GM18909 (cell line): Measurements from ENCODE around the gene DET1.
"Not testable (repeated sequence)": the region's sequence is repeated elsewhere in the genome, so short reads cannot be mapped to it uniquely, and the experiment has no call there.

Source experiments
- ATAC-seq: cut with Tn5 transposase; IDR thresholded peaks from one replicate; pipeline ENCODE4 v1.9.1; 2021; ENCODE audit warnings: mild to moderate bottlenecking; ENCODE audit not compliant: unreplicated experiment, poor library complexity

Gene DET1

DNA sequence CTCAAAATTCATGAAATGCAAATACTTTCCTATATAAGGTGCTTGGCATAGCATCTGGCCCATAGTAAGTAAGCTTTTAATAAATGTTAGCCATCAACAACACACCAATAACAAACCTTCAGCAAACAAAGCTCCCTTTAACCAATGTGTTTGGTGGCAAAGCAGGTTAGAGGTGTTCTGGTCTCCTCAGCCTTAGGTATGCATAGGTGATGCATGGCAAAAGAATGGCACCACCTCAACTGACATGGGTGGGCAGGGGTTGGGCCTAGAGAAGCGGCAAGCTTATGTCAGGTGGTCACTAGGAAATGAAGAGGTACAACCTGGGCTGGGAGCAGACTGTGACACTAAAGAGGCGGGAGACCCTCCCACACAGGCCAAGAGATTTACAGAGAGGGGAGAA lies 40.8 kb downstream of the DET1 start:
- ATAC-seq = no peak

DNA sequence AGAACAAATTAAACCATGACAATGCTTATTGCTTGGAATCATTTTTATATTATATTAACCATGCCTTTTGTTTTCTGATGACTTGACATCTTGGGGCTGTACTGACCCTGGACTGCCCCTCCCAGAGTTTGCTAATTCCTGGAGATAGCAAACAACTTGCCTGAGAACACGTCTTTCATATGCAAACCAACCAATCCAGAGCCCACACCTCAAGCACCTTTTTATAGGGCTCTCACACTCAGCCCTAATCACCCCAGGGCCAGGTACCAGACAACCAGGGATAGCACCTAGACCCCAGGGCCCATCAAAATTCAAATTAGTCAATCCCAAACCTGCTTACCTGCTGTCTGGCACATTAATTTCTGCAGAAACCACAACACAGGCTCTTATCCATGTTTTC lies 42.0 kb downstream of the DET1 start:
- no peak for ATAC-seq

GRCh38 chr15:88498996-88499395 lies 47.5 kb downstream of the DET1 start:
- no peak for ATAC-seq

- ATAC-seq = no peak
These were observed 49.2 kb downstream of the DET1 start for GRCh38 chr15:88497109-88497765.

DNA sequence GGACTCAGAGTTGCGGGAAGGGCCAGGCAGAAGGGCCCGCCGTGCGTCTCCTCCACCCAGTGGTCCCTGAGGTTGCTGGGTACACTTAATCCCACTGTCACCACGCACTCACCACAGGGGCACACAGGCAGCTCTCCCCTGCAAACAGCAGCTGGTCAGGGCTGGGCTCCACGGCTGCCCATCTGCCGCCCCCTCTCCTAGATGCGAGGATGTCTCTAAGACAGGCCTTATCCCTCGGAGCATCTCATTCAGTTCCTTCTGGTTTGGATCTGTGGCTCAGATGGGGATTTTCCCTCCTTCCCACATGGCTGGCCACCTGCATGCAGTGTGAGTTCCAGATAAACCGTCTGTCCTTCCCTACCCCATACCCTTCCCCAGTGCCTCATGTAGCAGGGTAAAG lies 52.6 kb downstream of the DET1 start:
- ATAC-seq = no peak

GRCh38 chr15:88491158-88491557 lies 55.3 kb downstream of the DET1 start:
- ATAC-seq = no peak

DNA sequence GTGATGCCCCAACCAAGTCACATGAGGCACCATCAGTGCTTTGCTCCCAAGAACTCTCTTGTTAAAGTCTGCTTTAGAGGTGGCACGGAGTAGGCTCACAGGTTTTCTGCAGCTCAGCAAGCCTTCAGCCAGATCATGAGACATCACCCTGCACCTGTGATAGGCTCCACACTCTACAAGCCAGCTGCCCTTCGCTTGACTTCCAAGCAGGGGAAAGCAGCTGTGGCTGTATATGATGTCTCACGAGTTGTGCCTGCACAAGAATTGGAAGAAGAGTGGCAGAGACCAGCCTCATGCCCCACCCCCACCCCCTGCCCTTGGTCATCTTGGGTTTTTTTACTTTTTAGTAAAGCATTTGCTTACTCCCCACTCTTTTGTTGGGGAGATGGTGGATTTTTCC lies 56.4 kb downstream of the DET1 start:
- no peak for ATAC-seq

- no peak for ATAC-seq
These were observed 57.2 kb downstream of the DET1 start for GRCh38 chr15:88489321-88489720.

DNA sequence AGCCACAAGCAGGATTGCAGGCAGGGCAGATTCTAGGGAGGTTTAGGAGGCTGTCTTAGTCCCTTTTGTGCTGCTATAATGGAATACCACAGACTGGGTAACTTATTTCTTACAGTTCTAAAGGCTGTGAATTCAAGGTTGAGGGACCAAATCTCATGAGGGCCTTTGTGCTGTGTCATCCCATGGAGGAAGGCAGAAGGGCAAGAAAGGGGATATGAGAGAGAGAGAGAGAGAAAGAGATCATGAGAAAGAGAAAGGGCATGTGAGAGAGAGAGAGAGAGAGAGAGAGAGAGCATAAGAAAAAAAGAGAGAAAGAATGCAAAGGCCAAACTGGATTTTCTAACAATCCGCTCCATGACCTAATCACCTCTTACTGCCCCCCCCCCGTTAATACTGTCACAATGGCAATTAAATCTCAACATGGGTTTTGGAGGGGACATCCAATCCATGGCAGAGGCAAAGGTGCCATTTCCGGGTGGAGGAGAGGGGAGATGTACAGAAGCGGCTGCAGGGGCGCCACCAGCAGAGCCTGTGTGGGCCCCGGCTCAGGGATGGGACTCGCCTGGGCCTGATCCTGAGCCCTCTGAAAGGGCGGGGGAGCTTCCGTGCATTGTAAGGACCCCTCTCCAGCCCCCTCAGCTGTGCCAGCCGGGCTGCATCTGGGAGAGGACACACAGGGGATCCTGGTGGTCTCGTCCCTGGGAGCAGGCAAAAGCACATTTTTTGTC lies 58.5 kb downstream of the DET1 start:
- no peak for ATAC-seq

DNA sequence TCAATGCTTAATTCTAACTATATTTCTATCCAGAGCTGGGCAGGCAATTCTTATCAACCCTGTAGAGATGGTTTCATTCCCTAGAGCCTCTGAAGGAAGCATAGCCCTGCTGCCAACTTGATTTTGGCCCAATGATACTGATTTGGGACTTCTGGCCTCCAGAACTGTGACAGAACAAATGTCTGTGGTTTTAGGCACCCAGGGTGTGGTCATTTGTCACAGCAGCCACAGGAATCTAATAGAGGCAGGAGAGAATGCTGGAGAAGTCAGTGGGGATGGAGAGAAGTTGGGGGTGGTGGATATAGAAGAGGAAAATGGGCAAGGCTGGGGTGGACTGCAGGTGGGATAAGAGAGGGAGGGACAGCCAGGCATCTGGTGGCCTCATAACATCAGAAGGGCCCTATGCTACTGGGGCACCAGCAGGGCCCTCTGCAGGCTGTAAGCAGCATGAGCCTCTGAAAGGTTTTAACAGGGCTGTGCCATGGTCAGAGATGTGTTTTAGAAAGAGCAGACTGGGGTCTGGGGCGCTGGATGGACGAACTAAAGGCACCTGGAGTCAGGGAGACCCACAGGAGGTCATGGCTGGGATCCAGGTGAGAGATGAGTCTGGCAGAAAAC lies 59.2 kb downstream of the DET1 start:
- ATAC-seq = no peak

DNA sequence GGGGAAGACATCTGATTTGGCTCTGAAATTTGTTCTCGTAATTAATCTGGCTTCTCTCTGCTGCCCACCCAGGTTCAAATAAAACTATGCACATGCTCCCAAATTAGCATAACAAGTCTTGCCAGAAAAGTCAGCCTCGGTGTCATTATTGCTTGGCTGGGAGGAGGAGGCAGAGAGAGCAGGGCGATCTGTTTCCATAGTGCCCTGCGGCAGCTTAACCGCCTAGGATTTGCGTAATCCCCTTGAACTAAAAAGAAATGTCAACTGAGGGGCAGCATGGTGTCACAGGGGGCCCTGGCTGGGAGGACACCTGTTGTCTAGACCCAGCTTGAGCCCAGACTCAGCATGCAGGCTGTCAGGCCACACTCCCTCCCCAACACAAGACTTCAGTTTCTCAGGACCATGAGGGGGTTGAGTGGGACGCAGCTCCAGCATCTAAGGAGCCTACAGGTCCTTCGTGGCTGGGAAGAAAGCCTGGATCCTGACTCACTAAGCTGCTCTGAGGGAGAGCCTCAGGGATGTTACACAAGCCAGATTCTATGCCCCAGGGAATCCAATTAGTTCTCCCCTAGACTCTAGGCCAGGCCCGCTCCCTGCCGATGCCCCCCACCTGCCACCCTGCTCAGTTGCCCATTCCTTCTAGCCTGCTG lies 61.7 kb downstream of the DET1 start:
- ATAC-seq = no peak

GRCh38 chr15:88482263-88482662 lies 64.2 kb downstream of the DET1 start:
- no peak for ATAC-seq

DNA sequence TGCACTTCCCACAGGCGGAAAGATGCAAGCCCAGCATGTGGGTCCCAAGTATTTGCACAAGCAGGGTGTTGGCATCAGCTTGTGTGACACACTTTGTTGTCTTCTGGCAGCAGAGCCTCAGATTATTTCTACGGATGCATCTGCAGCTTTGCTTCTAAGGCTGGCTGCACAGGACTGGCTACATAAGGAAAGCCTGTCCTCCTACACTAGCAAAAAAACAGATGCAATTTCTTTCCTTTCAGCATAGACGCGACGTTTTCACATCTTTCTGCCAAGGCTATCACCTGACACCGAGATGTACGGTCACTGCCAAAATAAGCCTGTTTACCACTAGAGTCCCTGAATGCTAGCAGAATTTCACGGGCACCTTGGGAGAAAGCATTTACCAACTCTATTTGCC lies 65.5 kb downstream of the DET1 start:
- ATAC-seq = no peak

GRCh38 chr15:88479169-88479568 lies 67.3 kb downstream of the DET1 start:
- ATAC-seq = no peak

DNA sequence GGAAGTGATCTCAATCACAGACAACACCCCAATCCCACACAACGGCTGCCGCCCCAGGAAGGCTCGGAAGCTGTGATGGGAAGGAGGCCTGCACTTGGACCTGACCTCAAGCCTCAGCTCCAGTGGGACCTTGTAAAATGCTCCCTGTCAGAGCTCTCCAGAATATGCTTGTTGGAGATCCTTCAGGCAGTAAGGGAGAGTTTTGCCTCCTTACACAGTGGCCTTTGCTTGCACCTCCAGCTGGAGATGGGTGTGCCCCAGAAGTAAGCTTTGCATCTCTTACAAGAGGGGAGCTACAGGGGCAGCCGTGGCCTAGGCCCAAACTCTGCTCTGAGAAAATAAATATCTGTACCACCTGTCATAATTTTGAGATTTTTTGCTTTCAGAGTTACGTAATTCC lies 68.6 kb downstream of the DET1 start:
- no peak for ATAC-seq

GRCh38 chr15:88477126-88477525 lies 69.4 kb downstream of the DET1 start:
- no peak for ATAC-seq

- peak; percentile 52 for ATAC-seq
These were observed 69.8 kb downstream of the DET1 start for GRCh38 chr15:88476635-88477060.

GRCh38 chr15:88473661-88474293 lies 72.7 kb downstream of the DET1 start:
- ATAC-seq = not testable (repeated sequence)

- ATAC-seq = no peak
These were observed 74.3 kb downstream of the DET1 start for GRCh38 chr15:88472225-88472624.

DNA sequence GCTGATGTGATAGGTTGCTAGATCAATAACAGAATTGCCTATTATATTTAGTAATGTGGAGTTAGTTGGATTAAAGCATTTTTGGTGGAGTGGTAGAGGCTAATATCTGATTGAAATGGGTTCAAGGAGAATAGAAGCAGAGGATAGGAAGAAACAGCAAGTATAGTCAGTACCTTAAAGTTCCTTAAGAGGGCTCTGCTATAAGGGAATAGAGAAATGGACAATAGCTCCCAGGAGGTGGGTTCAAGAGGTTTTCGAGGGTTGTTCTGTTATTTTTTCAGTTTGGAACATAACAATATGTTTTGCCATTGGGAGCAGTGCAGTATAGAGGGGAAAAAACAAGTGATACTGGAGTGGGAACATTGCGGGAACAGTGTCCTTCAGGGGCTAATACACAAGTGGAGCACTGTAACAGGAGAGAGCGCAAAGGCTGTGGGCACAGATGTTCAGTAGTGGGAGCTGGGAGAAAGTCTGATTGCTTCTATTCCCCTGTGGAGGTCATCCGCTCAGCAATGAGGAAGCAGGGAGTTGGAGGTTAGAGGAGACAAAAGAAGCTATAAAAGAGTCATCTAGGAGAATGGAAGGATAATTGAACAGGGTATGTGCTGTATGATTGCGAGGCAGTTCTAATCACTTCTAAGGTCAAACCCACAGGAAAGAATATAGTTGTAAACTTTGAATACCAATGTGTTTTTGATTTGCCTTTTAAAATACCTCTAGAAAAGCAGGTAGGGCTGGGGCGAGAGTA lies 75.7 kb downstream of the DET1 start:
- no peak for ATAC-seq
